HG03103 (cell line): ENCODE results near the gene NR6A1.

Experiments used
- ATAC-seq: cut with Tn5 transposase; IDR thresholded peaks from one replicate; pipeline ENCODE4 v1.9.1; 2021; ENCODE audit warnings: low read depth; ENCODE audit not compliant: unreplicated experiment

The NR6A1 gene

GRCh38 chr9:124496463-124496862 is 274.6 kb downstream of the NR6A1 start:
- ATAC-seq, result no peak

- no peak for ATAC-seq
These were observed 275.0 kb downstream of the NR6A1 start for GRCh38 chr9:124496075-124496449.

GRCh38 chr9:124495126-124496074 is 275.7 kb downstream of the NR6A1 start:
- no peak for ATAC-seq

GRCh38 chr9:124493794-124494479 is 277.2 kb downstream of the NR6A1 start:
- ATAC-seq, result no peak

- ATAC-seq, result no peak
These were observed 277.9 kb downstream of the NR6A1 start for GRCh38 chr9:124493218-124493617.

GRCh38 chr9:124492818-124493217 is 278.3 kb downstream of the NR6A1 start:
- ATAC-seq, result no peak

- no peak for ATAC-seq
These were observed 279.8 kb downstream of the NR6A1 start for GRCh38 chr9:124491049-124491975.

GRCh38 chr9:124490004-124490403 is 281.1 kb downstream of the NR6A1 start:
- no peak for ATAC-seq

- ATAC-seq, result no peak
These were observed 281.9 kb downstream of the NR6A1 start for GRCh38 chr9:124489222-124489621.

- no peak for ATAC-seq
These were observed 282.4 kb downstream of the NR6A1 start for GRCh38 chr9:124488641-124489210.

- no peak for ATAC-seq
These were observed 283.6 kb downstream of the NR6A1 start for GRCh38 chr9:124487260-124488182.

GRCh38 chr9:124486778-124487259 is 284.3 kb downstream of the NR6A1 start:
- ATAC-seq, result no peak

GRCh38 chr9:124485936-124486335 is 285.2 kb downstream of the NR6A1 start:
- ATAC-seq, result no peak

GRCh38 chr9:124485201-124485600 is 285.9 kb downstream of the NR6A1 start:
- no peak for ATAC-seq

- ATAC-seq, result no peak
These were observed 287.6 kb downstream of the NR6A1 start for GRCh38 chr9:124483481-124483880.

- ATAC-seq, result no peak
These were observed 288.6 kb downstream of the NR6A1 start for GRCh38 chr9:124482431-124483031.

- ATAC-seq, result no peak
These were observed 290.0 kb downstream of the NR6A1 start for GRCh38 chr9:124481115-124481514.

- no peak for ATAC-seq
These were observed 290.5 kb downstream of the NR6A1 start for GRCh38 chr9:124480621-124480981.
